Neuron (in vitro differentiated cells): ENCODE results near the gene RSKR.
"Not testable (repeated sequence)": the region's sequence is repeated elsewhere in the genome, so short reads cannot be mapped to it uniquely, and the experiment has no call there.

Experiments used
- H2AFZ ChIP-seq: one replicate; pipeline ENCODE4 v1.6.1; 2013; ENCODE audit warnings: low read depth, mild to moderate bottlenecking, inconsistent platforms, low read length, moderate library complexity
- H3K27me3 ChIP-seq: one replicate; pipeline ENCODE4 v1.6.1; 2013; ENCODE audit warnings: low read length; ENCODE audit not compliant: insufficient read depth
- H3K36me3 ChIP-seq: one replicate; pipeline ENCODE4 v1.6.1; 2013; ENCODE audit warnings: low read length; ENCODE audit not compliant: insufficient read depth
- H3K4me1 ChIP-seq: one replicate; pipeline ENCODE4 v1.6.1; 2013; ENCODE audit warnings: low read length; ENCODE audit not compliant: insufficient read depth
- H3K4me3 ChIP-seq: 2 replicates; pipeline ENCODE4 v1.5.1; 2013; ENCODE audit warnings: mild to moderate bottlenecking, low read length, moderate library complexity
- H3K9me3 ChIP-seq: one replicate; pipeline ENCODE4 v1.6.1; 2013; ENCODE audit warnings: low read length

The RSKR gene

GRCh38 chr17:28582513-28582912, 31.5 kb downstream of the RSKR start:
- H2AFZ ChIP-seq, result no peak overlapping the region
- no peak overlapping the region for H3K4me3 ChIP-seq
- H3K36me3 ChIP-seq, result peaks cover 85% of the 10 kb centered on the region
- H3K27me3 ChIP-seq, result no peaks in the 10 kb centered on the region
- H3K9me3 ChIP-seq, result no peaks in the 10 kb centered on the region
- no peaks in the 10 kb centered on the region for H3K4me1 ChIP-seq

GRCh38 chr17:28580959-28581358, 33.0 kb downstream of the RSKR start:
- no peak overlapping the region for H2AFZ ChIP-seq
- no peaks in the 10 kb centered on the region for H3K9me3 ChIP-seq
- H3K4me3 ChIP-seq, result no peak overlapping the region
- peaks cover 86% of the 10 kb centered on the region for H3K36me3 ChIP-seq
- H3K27me3 ChIP-seq, result no peaks in the 10 kb centered on the region
- no peaks in the 10 kb centered on the region for H3K4me1 ChIP-seq

- H3K9me3 ChIP-seq, result no peaks in the 10 kb centered on the region
- H3K27me3 ChIP-seq, result no peaks in the 10 kb centered on the region
- H3K36me3 ChIP-seq, result peaks cover 72% of the 10 kb centered on the region
- H3K4me3 ChIP-seq, result no peak overlapping the region
- H2AFZ ChIP-seq, result no peak overlapping the region
- H3K4me1 ChIP-seq, result no peaks in the 10 kb centered on the region
Observed at GRCh38 chr17:28579526-28579925, 34.5 kb downstream of the RSKR start.

- H3K4me1 ChIP-seq, result no peaks in the 10 kb centered on the region
- H2AFZ ChIP-seq, result no peak overlapping the region
- no peak overlapping the region for H3K4me3 ChIP-seq
- H3K27me3 ChIP-seq, result no peaks in the 10 kb centered on the region
- H3K36me3 ChIP-seq, result peaks cover 62% of the 10 kb centered on the region
- H3K9me3 ChIP-seq, result no peaks in the 10 kb centered on the region
Observed at GRCh38 chr17:28578246-28579195, 35.5 kb downstream of the RSKR start.

- H3K27me3 ChIP-seq, result no peaks in the 10 kb centered on the region
- H3K4me1 ChIP-seq, result peaks cover 1% of the 10 kb centered on the region
- no peak overlapping the region for H2AFZ ChIP-seq
- no peak overlapping the region for H3K4me3 ChIP-seq
- no peaks in the 10 kb centered on the region for H3K9me3 ChIP-seq
- peaks cover 51% of the 10 kb centered on the region for H3K36me3 ChIP-seq
Observed at GRCh38 chr17:28577466-28577824, 36.5 kb downstream of the RSKR start.

- Histone ChIP-seq H3K36me3 (peaks cover 46% of the 10 kb centered on the region), H3K27me3 (no peaks in the 10 kb centered on the region), H3K9me3 (no peaks in the 10 kb centered on the region), H3K4me3 (no peak within 1 kb of the TSS), H2AFZ (no peak within 1 kb of the TSS), H3K4me1 (peaks cover 6% of the 10 kb centered on the region)
Observed at GRCh38 chr17:28576758-28577465, 37.1 kb downstream of the RSKR start, which contains the start of gene ALDOC. TSS of gene ALDOC (minus strand) at chr17:28576895. CDS start at chr17:28575532, 1,363 bp downstream.

GRCh38 chr17:28576016-28576415, 38.0 kb downstream of the RSKR start:
- not testable (repeated sequence) for H3K27me3 ChIP-seq, H2AFZ ChIP-seq, H3K4me1 ChIP-seq, H3K9me3 ChIP-seq, H3K4me3 ChIP-seq
- peaks cover 42% of the 10 kb centered on the region for H3K36me3 ChIP-seq

- H2AFZ ChIP-seq, result no peak overlapping the region
- H3K27me3 ChIP-seq, result no peaks in the 10 kb centered on the region
- no peak overlapping the region for H3K4me3 ChIP-seq
- H3K4me1 ChIP-seq, result peaks cover 8% of the 10 kb centered on the region
- H3K36me3 ChIP-seq, result peaks cover 35% of the 10 kb centered on the region
- no peaks in the 10 kb centered on the region for H3K9me3 ChIP-seq
Observed at GRCh38 chr17:28575126-28575795, 38.7 kb downstream of the RSKR start.

- no peak overlapping the region for H2AFZ ChIP-seq
- H3K36me3 ChIP-seq, result peaks cover 28% of the 10 kb centered on the region
- no peaks in the 10 kb centered on the region for H3K27me3 ChIP-seq
- no peaks in the 10 kb centered on the region for H3K9me3 ChIP-seq
- H3K4me3 ChIP-seq, result no peak overlapping the region
- H3K4me1 ChIP-seq, result peaks cover 10% of the 10 kb centered on the region
Observed at GRCh38 chr17:28574526-28574925, 39.5 kb downstream of the RSKR start.

GRCh38 chr17:28573966-28574480, 40.0 kb downstream of the RSKR start:
- Histone ChIP-seq H3K27me3 (no peaks in the 10 kb centered on the region), H3K36me3 (peaks cover 23% of the 10 kb centered on the region), H3K9me3 (no peaks in the 10 kb centered on the region), H3K4me3 (no peak overlapping the region), H2AFZ (no peak overlapping the region), H3K4me1 (peaks cover 10% of the 10 kb centered on the region)

GRCh38 chr17:28573521-28573920, 40.5 kb downstream of the RSKR start:
- H3K4me1 ChIP-seq, result peaks cover 10% of the 10 kb centered on the region
- no peak overlapping the region for H3K4me3 ChIP-seq
- H3K27me3 ChIP-seq, result no peaks in the 10 kb centered on the region
- no peaks in the 10 kb centered on the region for H3K9me3 ChIP-seq
- H2AFZ ChIP-seq, result no peak overlapping the region
- H3K36me3 ChIP-seq, result peaks cover 18% of the 10 kb centered on the region

- H3K9me3 ChIP-seq, result no peaks in the 10 kb centered on the region
- H2AFZ ChIP-seq, result no peak overlapping the region
- H3K4me1 ChIP-seq, result peaks cover 10% of the 10 kb centered on the region
- no peak overlapping the region for H3K4me3 ChIP-seq
- no peaks in the 10 kb centered on the region for H3K27me3 ChIP-seq
- H3K36me3 ChIP-seq, result peaks cover 13% of the 10 kb centered on the region
Observed at GRCh38 chr17:28573040-28573380, 41.0 kb downstream of the RSKR start.
